Measurements from ENCODE around the gene SLC35A2.

DNA sequence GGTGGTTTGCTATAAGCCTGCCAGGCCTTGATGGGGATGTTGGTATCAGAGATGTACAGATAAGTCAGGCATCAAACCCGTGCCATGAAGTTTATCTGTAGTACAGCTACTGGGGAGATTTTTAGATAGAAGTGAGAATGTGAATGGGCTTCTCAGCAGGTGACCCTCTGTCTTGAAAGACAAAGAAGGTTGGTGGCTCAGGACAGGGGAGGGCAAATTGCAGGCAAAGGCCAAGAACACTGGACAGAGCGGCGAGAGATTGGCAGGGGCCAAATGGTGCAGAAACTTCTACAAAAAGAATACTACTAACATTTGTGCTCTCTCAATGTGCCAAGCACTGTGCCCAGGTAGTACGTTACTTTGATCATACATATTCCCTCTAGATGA lies 9.3 kb upstream of the SLC35A2 start:
- TF ChIP-seq, protein P1, sequence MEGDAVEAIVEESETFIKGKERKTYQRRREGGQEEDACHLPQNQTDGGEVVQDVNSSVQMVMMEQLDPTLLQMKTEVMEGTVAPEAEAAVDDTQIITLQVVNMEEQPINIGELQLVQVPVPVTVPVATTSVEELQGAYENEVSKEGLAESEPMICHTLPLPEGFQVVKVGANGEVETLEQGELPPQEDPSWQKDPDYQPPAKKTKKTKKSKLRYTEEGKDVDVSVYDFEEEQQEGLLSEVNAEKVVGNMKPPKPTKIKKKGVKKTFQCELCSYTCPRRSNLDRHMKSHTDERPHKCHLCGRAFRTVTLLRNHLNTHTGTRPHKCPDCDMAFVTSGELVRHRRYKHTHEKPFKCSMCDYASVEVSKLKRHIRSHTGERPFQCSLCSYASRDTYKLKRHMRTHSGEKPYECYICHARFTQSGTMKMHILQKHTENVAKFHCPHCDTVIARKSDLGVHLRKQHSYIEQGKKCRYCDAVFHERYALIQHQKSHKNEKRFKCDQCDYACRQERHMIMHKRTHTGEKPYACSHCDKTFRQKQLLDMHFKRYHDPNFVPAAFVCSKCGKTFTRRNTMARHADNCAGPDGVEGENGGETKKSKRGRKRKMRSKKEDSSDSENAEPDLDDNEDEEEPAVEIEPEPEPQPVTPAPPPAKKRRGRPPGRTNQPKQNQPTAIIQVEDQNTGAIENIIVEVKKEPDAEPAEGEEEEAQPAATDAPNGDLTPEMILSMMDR (IDR thresholded peaks at IDR 0.05; ENCODE audit: insufficient read depth, low read length): no peak
- TF ChIP-seq POLR2AphosphoS5 (IDR thresholded peaks at IDR 0.05; ENCODE audit: low read depth) (no peak), GABPA (IDR thresholded peaks at IDR 0.05; ENCODE audit: low read depth) (no peak)
- TF ChIP-seq, protein P2, sequence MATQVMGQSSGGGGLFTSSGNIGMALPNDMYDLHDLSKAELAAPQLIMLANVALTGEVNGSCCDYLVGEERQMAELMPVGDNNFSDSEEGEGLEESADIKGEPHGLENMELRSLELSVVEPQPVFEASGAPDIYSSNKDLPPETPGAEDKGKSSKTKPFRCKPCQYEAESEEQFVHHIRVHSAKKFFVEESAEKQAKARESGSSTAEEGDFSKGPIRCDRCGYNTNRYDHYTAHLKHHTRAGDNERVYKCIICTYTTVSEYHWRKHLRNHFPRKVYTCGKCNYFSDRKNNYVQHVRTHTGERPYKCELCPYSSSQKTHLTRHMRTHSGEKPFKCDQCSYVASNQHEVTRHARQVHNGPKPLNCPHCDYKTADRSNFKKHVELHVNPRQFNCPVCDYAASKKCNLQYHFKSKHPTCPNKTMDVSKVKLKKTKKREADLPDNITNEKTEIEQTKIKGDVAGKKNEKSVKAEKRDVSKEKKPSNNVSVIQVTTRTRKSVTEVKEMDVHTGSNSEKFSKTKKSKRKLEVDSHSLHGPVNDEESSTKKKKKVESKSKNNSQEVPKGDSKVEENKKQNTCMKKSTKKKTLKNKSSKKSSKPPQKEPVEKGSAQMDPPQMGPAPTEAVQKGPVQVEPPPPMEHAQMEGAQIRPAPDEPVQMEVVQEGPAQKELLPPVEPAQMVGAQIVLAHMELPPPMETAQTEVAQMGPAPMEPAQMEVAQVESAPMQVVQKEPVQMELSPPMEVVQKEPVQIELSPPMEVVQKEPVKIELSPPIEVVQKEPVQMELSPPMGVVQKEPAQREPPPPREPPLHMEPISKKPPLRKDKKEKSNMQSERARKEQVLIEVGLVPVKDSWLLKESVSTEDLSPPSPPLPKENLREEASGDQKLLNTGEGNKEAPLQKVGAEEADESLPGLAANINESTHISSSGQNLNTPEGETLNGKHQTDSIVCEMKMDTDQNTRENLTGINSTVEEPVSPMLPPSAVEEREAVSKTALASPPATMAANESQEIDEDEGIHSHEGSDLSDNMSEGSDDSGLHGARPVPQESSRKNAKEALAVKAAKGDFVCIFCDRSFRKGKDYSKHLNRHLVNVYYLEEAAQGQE (IDR thresholded peaks at IDR 0.05; ENCODE audit: insufficient replicate concordance, low read depth): no peak
